ENCODE measurements around the gene ENO1.
A peak's percentile ranks its signal among the peaks of the same experiment; 100 is the strongest.
"Not testable (repeated sequence)": the region's sequence is repeated elsewhere in the genome, so short reads cannot be mapped to it uniquely, and the experiment has no call there.

ENO1 gene

DNA sequence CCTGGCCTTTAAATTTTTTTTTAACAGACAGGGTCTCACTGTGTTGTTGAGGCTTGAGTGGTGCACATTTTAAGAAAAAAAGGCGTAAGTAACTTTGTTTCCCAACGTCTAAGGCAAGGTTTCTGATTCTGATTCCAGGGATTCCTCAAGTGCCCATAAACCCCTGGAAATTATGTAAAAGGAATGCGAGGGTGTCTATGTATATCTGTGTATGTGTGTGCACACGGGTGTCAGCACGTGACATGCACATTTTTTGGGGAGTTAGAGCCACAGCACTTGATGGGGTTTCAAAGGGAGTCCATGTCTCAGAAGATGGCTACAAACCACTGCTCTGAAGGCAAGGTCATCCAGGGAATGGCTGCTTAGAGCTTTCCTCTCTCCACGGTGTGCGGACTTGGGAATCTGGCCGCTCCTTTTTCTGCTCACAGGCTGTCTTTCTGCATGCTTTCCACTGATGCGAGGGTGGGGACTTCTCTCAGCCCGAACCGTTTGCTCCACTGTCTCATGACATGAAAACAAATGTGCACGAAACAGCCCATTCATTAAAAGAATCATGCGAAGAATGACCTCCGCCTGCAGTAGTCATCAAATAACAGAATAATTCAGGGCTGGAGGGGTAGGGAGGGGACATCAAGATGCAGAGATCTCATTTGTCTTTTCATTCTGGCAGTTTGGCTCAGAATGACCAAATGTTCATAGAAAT, 42.4 kb downstream of the ENO1 start:
- ATAC-seq: no peak
- no peak for TF ChIP-seq OSR1 (CRISPR knock-in tag; IDR thresholded peaks at IDR 0.05)
- no peak for TF ChIP-seq ZFP30 (CRISPR knock-in tag; IDR thresholded peaks at IDR 0.05)

DNA sequence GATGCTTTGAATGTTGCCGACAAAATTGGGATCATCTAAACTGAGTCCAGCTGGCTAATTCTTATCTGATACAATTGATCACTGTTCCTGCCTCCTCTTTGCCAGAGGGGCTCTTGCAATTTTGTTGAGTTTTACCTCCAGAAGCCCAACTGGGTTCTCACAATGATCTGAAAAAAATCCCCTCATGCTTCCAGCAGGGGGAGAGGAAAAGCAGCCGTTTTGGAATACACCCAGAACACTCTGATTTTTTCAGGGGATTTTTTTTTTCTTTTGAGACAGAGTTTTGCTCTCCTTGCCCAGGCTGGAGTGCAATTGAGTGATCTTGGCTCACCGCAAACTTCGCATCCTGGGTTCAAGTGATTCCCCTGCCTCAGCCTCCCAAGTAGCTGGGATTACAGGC, 47.1 kb downstream of the ENO1 start:
- TF ChIP-seq, protein P1, sequence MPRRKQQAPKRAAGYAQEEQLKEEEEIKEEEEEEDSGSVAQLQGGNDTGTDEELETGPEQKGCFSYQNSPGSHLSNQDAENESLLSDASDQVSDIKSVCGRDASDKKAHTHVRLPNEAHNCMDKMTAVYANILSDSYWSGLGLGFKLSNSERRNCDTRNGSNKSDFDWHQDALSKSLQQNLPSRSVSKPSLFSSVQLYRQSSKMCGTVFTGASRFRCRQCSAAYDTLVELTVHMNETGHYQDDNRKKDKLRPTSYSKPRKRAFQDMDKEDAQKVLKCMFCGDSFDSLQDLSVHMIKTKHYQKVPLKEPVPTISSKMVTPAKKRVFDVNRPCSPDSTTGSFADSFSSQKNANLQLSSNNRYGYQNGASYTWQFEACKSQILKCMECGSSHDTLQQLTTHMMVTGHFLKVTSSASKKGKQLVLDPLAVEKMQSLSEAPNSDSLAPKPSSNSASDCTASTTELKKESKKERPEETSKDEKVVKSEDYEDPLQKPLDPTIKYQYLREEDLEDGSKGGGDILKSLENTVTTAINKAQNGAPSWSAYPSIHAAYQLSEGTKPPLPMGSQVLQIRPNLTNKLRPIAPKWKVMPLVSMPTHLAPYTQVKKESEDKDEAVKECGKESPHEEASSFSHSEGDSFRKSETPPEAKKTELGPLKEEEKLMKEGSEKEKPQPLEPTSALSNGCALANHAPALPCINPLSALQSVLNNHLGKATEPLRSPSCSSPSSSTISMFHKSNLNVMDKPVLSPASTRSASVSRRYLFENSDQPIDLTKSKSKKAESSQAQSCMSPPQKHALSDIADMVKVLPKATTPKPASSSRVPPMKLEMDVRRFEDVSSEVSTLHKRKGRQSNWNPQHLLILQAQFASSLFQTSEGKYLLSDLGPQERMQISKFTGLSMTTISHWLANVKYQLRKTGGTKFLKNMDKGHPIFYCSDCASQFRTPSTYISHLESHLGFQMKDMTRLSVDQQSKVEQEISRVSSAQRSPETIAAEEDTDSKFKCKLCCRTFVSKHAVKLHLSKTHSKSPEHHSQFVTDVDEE (CRISPR knock-in tag; IDR thresholded peaks at IDR 0.05): no peak
- TF ChIP-seq, protein P2, sequence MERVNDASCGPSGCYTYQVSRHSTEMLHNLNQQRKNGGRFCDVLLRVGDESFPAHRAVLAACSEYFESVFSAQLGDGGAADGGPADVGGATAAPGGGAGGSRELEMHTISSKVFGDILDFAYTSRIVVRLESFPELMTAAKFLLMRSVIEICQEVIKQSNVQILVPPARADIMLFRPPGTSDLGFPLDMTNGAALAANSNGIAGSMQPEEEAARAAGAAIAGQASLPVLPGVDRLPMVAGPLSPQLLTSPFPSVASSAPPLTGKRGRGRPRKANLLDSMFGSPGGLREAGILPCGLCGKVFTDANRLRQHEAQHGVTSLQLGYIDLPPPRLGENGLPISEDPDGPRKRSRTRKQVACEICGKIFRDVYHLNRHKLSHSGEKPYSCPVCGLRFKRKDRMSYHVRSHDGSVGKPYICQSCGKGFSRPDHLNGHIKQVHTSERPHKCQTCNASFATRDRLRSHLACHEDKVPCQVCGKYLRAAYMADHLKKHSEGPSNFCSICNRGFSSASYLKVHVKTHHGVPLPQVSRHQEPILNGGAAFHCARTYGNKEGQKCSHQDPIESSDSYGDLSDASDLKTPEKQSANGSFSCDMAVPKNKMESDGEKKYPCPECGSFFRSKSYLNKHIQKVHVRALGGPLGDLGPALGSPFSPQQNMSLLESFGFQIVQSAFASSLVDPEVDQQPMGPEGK (CRISPR knock-in tag; IDR thresholded peaks at IDR 0.05; ENCODE audit: borderline replicate concordance): no peak
- peak; percentile 48; the same call in 2 of the 3 replicates for ATAC-seq

DNA sequence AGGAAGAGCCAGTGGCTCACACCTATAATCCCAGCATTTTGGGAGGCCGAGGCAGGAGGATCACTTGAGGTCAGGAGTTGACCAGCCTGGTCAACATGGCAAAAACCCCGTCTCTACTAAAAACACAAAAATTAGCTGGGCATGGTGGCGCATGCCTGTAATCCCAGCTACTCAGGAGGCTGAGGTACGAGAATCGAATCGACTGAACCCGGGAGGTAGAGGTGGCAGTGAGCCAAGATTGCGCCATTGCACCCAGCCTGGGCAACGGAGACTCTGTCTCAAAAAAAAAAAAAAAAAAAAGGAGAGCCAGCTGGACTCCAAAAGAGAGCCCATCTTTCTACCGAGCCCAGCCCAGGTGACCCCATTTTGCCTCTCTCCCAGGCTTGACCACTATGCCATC, 47.8 kb downstream of the ENO1 start:
- ATAC-seq: not testable (repeated sequence)

DNA sequence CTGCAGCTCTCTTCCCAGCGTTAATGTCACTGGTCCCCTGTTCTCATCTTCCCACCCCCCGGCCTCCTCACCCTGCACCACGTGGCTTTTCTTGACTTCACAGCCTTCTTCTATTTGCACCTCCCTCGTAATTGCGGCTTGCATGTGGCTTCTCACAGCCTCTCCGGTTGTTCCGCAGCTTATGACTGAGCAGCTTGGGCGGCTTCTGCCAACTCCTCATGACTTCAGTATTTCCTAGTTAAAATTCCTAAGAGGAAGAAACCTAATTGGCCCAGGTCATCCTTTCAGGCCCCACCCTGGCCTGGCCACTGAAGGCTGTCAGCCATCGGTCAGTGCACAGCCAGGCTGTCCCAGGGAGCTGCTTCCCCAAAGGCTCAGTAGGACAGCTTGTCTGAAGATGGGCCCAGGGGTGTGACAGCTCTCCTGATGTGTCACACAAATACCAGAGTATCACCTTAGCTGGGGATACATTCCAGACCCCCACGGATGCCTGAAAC, 52.5 kb downstream of the ENO1 start:
- no peak for TF ChIP-seq RARB (CRISPR knock-in tag; IDR thresholded peaks at IDR 0.05)
- TF ChIP-seq PPARA (CRISPR knock-in tag; IDR thresholded peaks at IDR 0.05; ENCODE audit: borderline replicate concordance): no peak
- no peak for TF ChIP-seq ZFP3 (CRISPR knock-in tag; IDR thresholded peaks at IDR 0.05)
- TF ChIP-seq ZFP30 (CRISPR knock-in tag; IDR thresholded peaks at IDR 0.05): no peak
- TF ChIP-seq, protein P3, sequence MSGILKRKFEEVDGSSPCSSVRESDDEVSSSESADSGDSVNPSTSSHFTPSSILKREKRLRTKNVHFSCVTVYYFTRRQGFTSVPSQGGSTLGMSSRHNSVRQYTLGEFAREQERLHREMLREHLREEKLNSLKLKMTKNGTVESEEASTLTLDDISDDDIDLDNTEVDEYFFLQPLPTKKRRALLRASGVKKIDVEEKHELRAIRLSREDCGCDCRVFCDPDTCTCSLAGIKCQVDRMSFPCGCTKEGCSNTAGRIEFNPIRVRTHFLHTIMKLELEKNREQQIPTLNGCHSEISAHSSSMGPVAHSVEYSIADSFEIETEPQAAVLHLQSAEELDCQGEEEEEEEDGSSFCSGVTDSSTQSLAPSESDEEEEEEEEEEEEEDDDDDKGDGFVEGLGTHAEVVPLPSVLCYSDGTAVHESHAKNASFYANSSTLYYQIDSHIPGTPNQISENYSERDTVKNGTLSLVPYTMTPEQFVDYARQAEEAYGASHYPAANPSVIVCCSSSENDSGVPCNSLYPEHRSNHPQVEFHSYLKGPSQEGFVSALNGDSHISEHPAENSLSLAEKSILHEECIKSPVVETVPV (CRISPR knock-in tag; IDR thresholded peaks at IDR 0.05): no peak
- TF ChIP-seq CSDC2 (CRISPR knock-in tag; IDR thresholded peaks at IDR 0.05): no peak
- TF ChIP-seq ZNF70 (CRISPR knock-in tag; IDR thresholded peaks at IDR 0.05): no peak
- TF ChIP-seq ZNF565 (CRISPR knock-in tag; conservative IDR thresholded peaks at IDR 0.05; ENCODE audit: low read depth): no peak
- TF ChIP-seq ZNF8 (CRISPR knock-in tag; IDR thresholded peaks at IDR 0.05): no peak
- TF ChIP-seq ISL1 (CRISPR knock-in tag; IDR thresholded peaks at IDR 0.05): no peak
- TF ChIP-seq GLIS3 (CRISPR knock-in tag; IDR thresholded peaks at IDR 0.05): no peak
- peak; percentile 56 for ATAC-seq

DNA sequence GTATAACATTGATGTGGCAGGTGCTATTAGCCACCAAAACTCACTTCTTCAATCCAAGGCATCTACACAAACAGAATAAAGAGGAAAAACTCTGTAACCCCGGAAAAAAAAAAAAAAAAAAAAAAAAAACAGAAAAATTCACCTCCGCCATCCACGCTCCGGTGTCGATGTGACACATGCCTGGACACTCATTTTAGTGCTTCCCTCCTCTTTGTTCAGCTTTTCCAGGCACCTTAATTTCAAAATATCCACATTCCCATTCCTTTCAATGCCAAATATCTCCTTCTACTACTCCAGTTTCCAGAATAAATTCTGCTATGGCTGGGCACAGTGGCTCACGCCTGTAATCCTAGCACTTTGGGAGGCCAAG, 55.2 kb downstream of the ENO1 start:
- TF ChIP-seq ISL1 (CRISPR knock-in tag; IDR thresholded peaks at IDR 0.05): no peak
- TF ChIP-seq, protein P2 (CRISPR knock-in tag; IDR thresholded peaks at IDR 0.05; ENCODE audit: borderline replicate concordance): no peak
- TF ChIP-seq ZC3H10 (CRISPR knock-in tag; IDR thresholded peaks at IDR 0.05): no peak
- TF ChIP-seq ESRRG (CRISPR knock-in tag; IDR thresholded peaks at IDR 0.05): no peak
- TF ChIP-seq RARB (CRISPR knock-in tag; IDR thresholded peaks at IDR 0.05): no peak
- no peak for TF ChIP-seq ZNF8 (CRISPR knock-in tag; IDR thresholded peaks at IDR 0.05)
- TF ChIP-seq, protein P3 (CRISPR knock-in tag; IDR thresholded peaks at IDR 0.05): no peak
- TF ChIP-seq ARNTL (CRISPR knock-in tag; IDR thresholded peaks at IDR 0.05; ENCODE audit: borderline replicate concordance, low read depth): no peak
- TF ChIP-seq, protein P4, sequence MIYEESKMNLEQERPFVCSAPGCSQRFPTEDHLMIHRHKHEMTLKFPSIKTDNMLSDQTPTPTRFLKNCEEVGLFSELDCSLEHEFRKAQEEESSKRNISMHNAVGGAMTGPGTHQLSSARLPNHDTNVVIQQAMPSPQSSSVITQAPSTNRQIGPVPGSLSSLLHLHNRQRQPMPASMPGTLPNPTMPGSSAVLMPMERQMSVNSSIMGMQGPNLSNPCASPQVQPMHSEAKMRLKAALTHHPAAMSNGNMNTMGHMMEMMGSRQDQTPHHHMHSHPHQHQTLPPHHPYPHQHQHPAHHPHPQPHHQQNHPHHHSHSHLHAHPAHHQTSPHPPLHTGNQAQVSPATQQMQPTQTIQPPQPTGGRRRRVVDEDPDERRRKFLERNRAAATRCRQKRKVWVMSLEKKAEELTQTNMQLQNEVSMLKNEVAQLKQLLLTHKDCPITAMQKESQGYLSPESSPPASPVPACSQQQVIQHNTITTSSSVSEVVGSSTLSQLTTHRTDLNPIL (CRISPR knock-in tag; IDR thresholded peaks at IDR 0.05; ENCODE audit: low read depth): no peak
- no peak for TF ChIP-seq TCF4 (CRISPR knock-in tag; IDR thresholded peaks at IDR 0.05; ENCODE audit: borderline replicate concordance)
- TF ChIP-seq TOX (CRISPR knock-in tag; IDR thresholded peaks at IDR 0.05; ENCODE audit: borderline replicate concordance): no peak
- ATAC-seq: no peak

All from SK-N-SH treated with all-trans-retinoic acid at 6 μM for 48 hours (cell line).